ENCODE data around the gene PTPRN2.

PTPRN2 gene

GRCh38 chr7:158323741-158324396, 263.8 kb downstream of the PTPRN2 start:
- no peak for TF ChIP-seq CTCF (IDR thresholded peaks at IDR 0.05; ENCODE audit: low read depth, low read length, missing control alignments)
- DNase-seq (ENCODE audit: low read depth) = no peak

GRCh38 chr7:158322616-158323530, 264.8 kb downstream of the PTPRN2 start:
- DNase-seq (ENCODE audit: low read depth) = no peak
- no peak overlapping the region for H3K4me3 ChIP-seq (ENCODE audit: low read depth, low read length)
- no peak for TF ChIP-seq CTCF (IDR thresholded peaks at IDR 0.05; ENCODE audit: low read depth, low read length, missing control alignments)
- in situ Hi-C loops (cut with HindIII; ENCODE audit: low sequenced_read_pairs) = no loop called here

More at GRCh38 chr7:158323741-158324396, 263.8 kb downstream of the PTPRN2 start:
- H3K4me3 ChIP-seq (ENCODE audit: low read depth, low read length) = no peak overlapping the region
- in situ Hi-C loops (cut with HindIII; ENCODE audit: low sequenced_read_pairs) = no loop called here

GRCh38 chr7:158321936-158322615, 265.5 kb downstream of the PTPRN2 start:
- in situ Hi-C loops (cut with HindIII; ENCODE audit: low sequenced_read_pairs) = no loop called here
- no peak overlapping the region for H3K4me3 ChIP-seq (ENCODE audit: low read depth, low read length)
- no peak for DNase-seq (ENCODE audit: low read depth)
- TF ChIP-seq CTCF (IDR thresholded peaks at IDR 0.05; ENCODE audit: low read depth, low read length, missing control alignments) = no peak

- no peak for TF ChIP-seq CTCF (IDR thresholded peaks at IDR 0.05; ENCODE audit: low read depth, low read length, missing control alignments)
- DNase-seq (ENCODE audit: low read depth) = no peak
- in situ Hi-C loops (cut with HindIII; ENCODE audit: low sequenced_read_pairs) = no loop called here
- no peak overlapping the region for H3K4me3 ChIP-seq (ENCODE audit: low read depth, low read length)
Measured at GRCh38 chr7:158321056-158321700, 266.4 kb downstream of the PTPRN2 start.

GRCh38 chr7:158320328-158320727, 267.3 kb downstream of the PTPRN2 start:
- no peak for TF ChIP-seq CTCF (IDR thresholded peaks at IDR 0.05; ENCODE audit: low read depth, low read length, missing control alignments)
- no peak for DNase-seq (ENCODE audit: low read depth)
- in situ Hi-C loops (cut with HindIII; ENCODE audit: low sequenced_read_pairs) = no loop called here
- no peak overlapping the region for H3K4me3 ChIP-seq (ENCODE audit: low read depth, low read length)

GRCh38 chr7:158318511-158318913, 269.1 kb downstream of the PTPRN2 start:
- H3K4me3 ChIP-seq (ENCODE audit: low read depth, low read length) = no peak overlapping the region
- in situ Hi-C loops (cut with HindIII; ENCODE audit: low sequenced_read_pairs) = no loop called here
- TF ChIP-seq CTCF (IDR thresholded peaks at IDR 0.05; ENCODE audit: low read depth, low read length, missing control alignments) = no peak
- DNase-seq (ENCODE audit: low read depth) = no peak

Data from astrocyte of the cerebellum (primary cell).